Astrocyte (in vitro differentiated cells and primary cell): ENCODE results near the gene KRTAP13-4. TPM values are rescaled to one million over a fixed set of nuclear protein-coding genes. Genes with fewer than 3 reads are reported as not detected.
A peak's percentile ranks its signal among the peaks of the same experiment; 100 is the strongest.

Experiments
- DNase-seq: peaks from one replicate; pipeline ENCODE4 v3.0.0-alpha.2; 2010; ENCODE audit warnings: low read depth
- FAIRE-seq: peaks from 2 replicates; lab custom pipeline; 2011; peaks lifted over from hg19 to GRCh38; lab: Jason Lieb, UNC
- H2AFZ ChIP-seq: 2 replicates; pipeline ENCODE4 v1.6.0; 2012; ENCODE audit warnings: low read depth, low read length, inconsistent platforms
- H3K27ac ChIP-seq: 2 replicates; pipeline ENCODE4 v1.5.1; 2011; ENCODE audit warnings: low read depth, low read length, inconsistent platforms
- H3K27me3 ChIP-seq: 2 replicates; pipeline ENCODE4 v1.6.0; 2011; ENCODE audit warnings: low read length, inconsistent platforms; ENCODE audit not compliant: insufficient read depth
- H3K36me3 ChIP-seq: 2 replicates; pipeline ENCODE4 v1.5.1; 2011; ENCODE audit warnings: low read length, inconsistent platforms; ENCODE audit not compliant: insufficient read depth
- H3K4me1 ChIP-seq: 2 replicates; pipeline ENCODE4 v1.5.1; 2011; ENCODE audit warnings: low read length, inconsistent platforms; ENCODE audit not compliant: insufficient read depth
- H3K4me2 ChIP-seq: 2 replicates; pipeline ENCODE4 v1.6.0; 2012; ENCODE audit warnings: low read length, inconsistent platforms
- H3K4me3 ChIP-seq: 2 replicates; pipeline ENCODE4 v1.5.1; 2011; ENCODE audit warnings: low read depth, mild to moderate bottlenecking, low read length, inconsistent platforms; ENCODE audit not compliant: insufficient read depth
- H3K79me2 ChIP-seq: 2 replicates; pipeline ENCODE4 v1.6.0; 2012; ENCODE audit warnings: mild to moderate bottlenecking, low read length, inconsistent platforms; ENCODE audit not compliant: insufficient read depth
- H3K9ac ChIP-seq: 2 replicates; pipeline ENCODE4 v1.6.0; 2012; ENCODE audit warnings: mild to moderate bottlenecking, low read length, inconsistent platforms
- H3K9me3 ChIP-seq: 2 replicates; pipeline ENCODE4 v1.5.1; 2012; ENCODE audit warnings: low read depth, mild to moderate bottlenecking, low read length, inconsistent platforms; ENCODE audit not compliant: insufficient read depth
- H4K20me1 ChIP-seq: 2 replicates; pipeline ENCODE4 v1.6.0; 2012; ENCODE audit warnings: low read length, inconsistent platforms; ENCODE audit not compliant: insufficient read depth
- H3K27ac Mint-ChIP-seq: one replicate; pipeline ENCODE4 v1.8.0; 2021; ENCODE audit warnings: mild to moderate bottlenecking, mixed read lengths; ENCODE audit not compliant: unreplicated experiment
- H3K27me3 Mint-ChIP-seq: one replicate; pipeline ENCODE4 v1.8.0; 2021; ENCODE audit warnings: low read depth, mixed read lengths; ENCODE audit not compliant: unreplicated experiment
- H3K36me3 Mint-ChIP-seq: one replicate; pipeline ENCODE4 v1.8.0; 2021; ENCODE audit warnings: low read depth, mixed read lengths; ENCODE audit not compliant: unreplicated experiment
- H3K4me1 Mint-ChIP-seq: one replicate; pipeline ENCODE4 v1.8.0; 2021; ENCODE audit warnings: low read depth, mixed read lengths; ENCODE audit not compliant: unreplicated experiment
- H3K4me3 Mint-ChIP-seq: one replicate; pipeline ENCODE4 v1.8.0; 2021; ENCODE audit warnings: mild to moderate bottlenecking, moderate library complexity, mixed read lengths; ENCODE audit not compliant: unreplicated experiment
- H3K9me3 Mint-ChIP-seq: one replicate; pipeline ENCODE4 v1.8.0; 2021; ENCODE audit warnings: mild to moderate bottlenecking, mixed read lengths; ENCODE audit not compliant: unreplicated experiment
- EZH2 ChIP-seq: IDR thresholded peaks from 2 replicates; pipeline ENCODE4 v1.6.1; 2012; ENCODE audit warnings: mild to moderate bottlenecking, low read length, inconsistent platforms; ENCODE audit not compliant: insufficient read depth
- total RNA-seq: library from RNA; stranded (reverse); gene quantifications from 2 replicates; pipeline ENCODE4 v1.2.1, GENCODE V29; 2021
- TF ChIP-seq, protein P1 (sequence below): IDR thresholded peaks from 2 replicates; pipeline ENCODE4 v1.5.1; 2011; ENCODE audit warnings: low read depth, mild to moderate bottlenecking, inconsistent platforms, low read length, moderate library complexity; ENCODE audit not compliant: insufficient read depth

KRTAP13-4 gene
- total RNA-seq, 1 donor from 2014 or later, result not detected

DNA sequence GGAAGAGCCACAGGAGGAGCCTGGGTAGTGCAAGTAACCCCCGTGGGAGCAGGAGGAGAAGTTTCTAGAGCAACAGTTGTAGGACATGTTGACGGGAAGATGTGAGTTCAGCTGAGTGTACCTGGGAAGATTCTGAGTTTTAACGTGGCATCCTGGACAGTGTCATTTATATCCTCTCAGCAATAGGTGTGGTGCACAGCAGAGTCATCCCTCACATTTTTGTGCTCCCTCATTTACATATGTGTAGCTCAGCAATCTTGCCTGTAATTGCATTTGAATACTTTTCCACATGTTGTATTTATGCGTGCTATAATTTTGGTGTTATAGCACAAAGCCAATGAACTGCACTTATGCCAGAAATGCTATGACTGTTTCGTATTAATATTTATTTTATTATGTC is 4.2 kb upstream of the KRTAP13-4 start, which contains the start of gene KRTAP13-3:
Gene KRTAP13-3 (minus strand): TSS at position 101 of the 400 bp plus-strand sequence. CDS start 14 bp downstream, at position 87.
- no peak within 1 kb of the TSS for H3K4me2 ChIP-seq
- no peaks in the 10 kb centered on the region for H3K27me3 Mint-ChIP-seq
- H2AFZ ChIP-seq, result no peak within 1 kb of the TSS
- H3K27ac ChIP-seq, result no peak within 1 kb of the TSS
- no peaks in the 10 kb centered on the region for H4K20me1 ChIP-seq
- H3K4me3 ChIP-seq, result no peak within 1 kb of the TSS
- no peak for FAIRE-seq
- H3K36me3 ChIP-seq, result no peaks in the 10 kb centered on the region
- H3K9ac ChIP-seq, result no peak within 1 kb of the TSS
- no peaks in the 10 kb centered on the region for H3K9me3 Mint-ChIP-seq
- no peaks in the 10 kb centered on the region for H3K4me1 Mint-ChIP-seq
- no peak for DNase-seq
- no peak within 1 kb of the TSS for H3K27ac Mint-ChIP-seq
- no peaks in the 10 kb centered on the region for H3K27me3 ChIP-seq
- no peak within 1 kb of the TSS for H3K4me3 Mint-ChIP-seq
- TF ChIP-seq, protein P1, sequence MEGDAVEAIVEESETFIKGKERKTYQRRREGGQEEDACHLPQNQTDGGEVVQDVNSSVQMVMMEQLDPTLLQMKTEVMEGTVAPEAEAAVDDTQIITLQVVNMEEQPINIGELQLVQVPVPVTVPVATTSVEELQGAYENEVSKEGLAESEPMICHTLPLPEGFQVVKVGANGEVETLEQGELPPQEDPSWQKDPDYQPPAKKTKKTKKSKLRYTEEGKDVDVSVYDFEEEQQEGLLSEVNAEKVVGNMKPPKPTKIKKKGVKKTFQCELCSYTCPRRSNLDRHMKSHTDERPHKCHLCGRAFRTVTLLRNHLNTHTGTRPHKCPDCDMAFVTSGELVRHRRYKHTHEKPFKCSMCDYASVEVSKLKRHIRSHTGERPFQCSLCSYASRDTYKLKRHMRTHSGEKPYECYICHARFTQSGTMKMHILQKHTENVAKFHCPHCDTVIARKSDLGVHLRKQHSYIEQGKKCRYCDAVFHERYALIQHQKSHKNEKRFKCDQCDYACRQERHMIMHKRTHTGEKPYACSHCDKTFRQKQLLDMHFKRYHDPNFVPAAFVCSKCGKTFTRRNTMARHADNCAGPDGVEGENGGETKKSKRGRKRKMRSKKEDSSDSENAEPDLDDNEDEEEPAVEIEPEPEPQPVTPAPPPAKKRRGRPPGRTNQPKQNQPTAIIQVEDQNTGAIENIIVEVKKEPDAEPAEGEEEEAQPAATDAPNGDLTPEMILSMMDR, result no peak
- TF ChIP-seq EZH2, result no peak
- no peaks in the 10 kb centered on the region for H3K36me3 Mint-ChIP-seq
- H3K9me3 ChIP-seq, result peaks cover 7% of the 10 kb centered on the region
- no peaks in the 10 kb centered on the region for H3K79me2 ChIP-seq
- H3K4me1 ChIP-seq, result no peaks in the 10 kb centered on the region

DNA sequence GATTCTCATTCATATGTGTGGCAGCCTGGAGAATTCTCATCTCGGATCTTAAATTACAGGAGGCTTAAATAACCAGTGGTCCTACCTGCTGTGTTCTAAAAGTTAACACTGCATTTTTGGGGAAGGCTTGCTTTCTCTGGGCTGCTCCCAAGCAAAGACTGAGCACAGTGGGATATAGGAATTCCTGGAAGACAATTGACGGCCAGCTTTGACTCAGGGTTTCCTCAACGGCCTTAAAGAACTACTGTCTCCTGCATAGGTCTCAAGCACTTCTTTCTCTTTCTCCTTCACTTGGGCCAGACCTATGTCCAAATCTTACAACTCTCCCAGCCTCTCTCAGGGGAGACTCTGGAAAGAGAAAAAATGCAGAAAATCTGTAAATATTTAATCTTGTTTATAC is 3.3 kb upstream of the KRTAP13-4 start:
- Mint-ChIP-seq H3K9me3 (no peaks in the 10 kb centered on the region), H3K27ac (no peak overlapping the region), H3K4me1 (no peaks in the 10 kb centered on the region), H3K4me3 (no peak overlapping the region), H3K27me3 (no peaks in the 10 kb centered on the region), H3K36me3 (no peaks in the 10 kb centered on the region)
- H3K9ac ChIP-seq, result no peak overlapping the region
- H3K79me2 ChIP-seq, result no peaks in the 10 kb centered on the region
- no peaks in the 10 kb centered on the region for H4K20me1 ChIP-seq
- H3K27me3 ChIP-seq, result no peaks in the 10 kb centered on the region
- DNase-seq (no peak), FAIRE-seq (no peak)
- no peak for TF ChIP-seq EZH2
- TF ChIP-seq, protein P1, result no peak
- no peak overlapping the region for H3K27ac ChIP-seq
- H3K4me3 ChIP-seq, result no peak overlapping the region
- no peaks in the 10 kb centered on the region for H3K4me1 ChIP-seq
- H3K9me3 ChIP-seq, result peaks cover 7% of the 10 kb centered on the region
- no peaks in the 10 kb centered on the region for H3K36me3 ChIP-seq
- H3K4me2 ChIP-seq, result no peak overlapping the region
- no peak overlapping the region for H2AFZ ChIP-seq

DNA sequence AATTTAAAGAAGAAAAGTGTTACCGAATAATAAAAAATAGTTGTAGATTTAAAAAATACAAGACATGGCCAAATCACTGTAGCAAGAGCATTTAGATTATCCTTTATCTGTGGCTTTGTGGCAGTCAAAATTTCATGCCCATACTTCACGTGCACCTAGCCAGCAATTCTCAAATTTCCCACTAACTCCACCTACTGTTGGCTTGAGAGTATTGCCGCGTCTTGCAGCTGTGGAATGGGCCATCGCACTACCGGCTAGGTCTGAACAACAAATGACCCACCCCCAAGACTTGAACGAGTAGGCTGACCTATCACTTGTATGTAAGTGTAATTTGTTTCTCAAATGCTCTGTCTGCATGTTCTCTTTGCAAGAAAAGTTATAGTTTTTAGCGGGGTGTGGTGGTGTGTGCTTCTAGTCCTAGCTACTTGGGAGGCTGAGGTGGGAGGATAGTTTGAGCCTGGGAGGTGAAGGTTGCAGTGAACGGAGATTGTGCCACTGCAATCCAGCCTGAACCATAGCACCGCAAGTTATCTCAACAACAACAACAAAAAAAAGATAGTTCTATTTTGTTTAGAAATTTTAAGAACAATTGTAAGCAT is 4.1 kb downstream of the KRTAP13-4 start:
- DNase-seq (no peak), FAIRE-seq (no peak)
- Histone ChIP-seq H3K9me3 (peaks cover 7% of the 10 kb centered on the region), H3K27me3 (no peaks in the 10 kb centered on the region), H3K9ac (no peak overlapping the region), H3K4me2 (no peak overlapping the region), H3K4me3 (no peak overlapping the region), H3K4me1 (no peaks in the 10 kb centered on the region), H3K27ac (no peak overlapping the region), H3K79me2 (no peaks in the 10 kb centered on the region), H2AFZ (no peak overlapping the region), H3K36me3 (no peaks in the 10 kb centered on the region), H4K20me1 (no peaks in the 10 kb centered on the region)
- H3K9me3 Mint-ChIP-seq, result no peaks in the 10 kb centered on the region
- H3K27me3 Mint-ChIP-seq, result peaks cover 2% of the 10 kb centered on the region
- H3K4me3 Mint-ChIP-seq, result no peak overlapping the region
- no peaks in the 10 kb centered on the region for H3K4me1 Mint-ChIP-seq
- no peak for TF ChIP-seq EZH2
- TF ChIP-seq, protein P1, result peak; percentile 38
- H3K36me3 Mint-ChIP-seq, result no peaks in the 10 kb centered on the region
- H3K27ac Mint-ChIP-seq, result no peak overlapping the region
